GM21529 (cell line): ENCODE data around the gene PPP1R14C.

Source experiments
- ATAC-seq: cut with Tn5 transposase; IDR thresholded peaks from one replicate; pipeline ENCODE4 v1.9.1; 2021; ENCODE audit not compliant: unreplicated experiment

PPP1R14C gene

GRCh38 chr6:150269130-150269856 lies 126.4 kb downstream of the PPP1R14C start:
- ATAC-seq = no peak

- ATAC-seq = no peak
Measured at GRCh38 chr6:150269857-150270223, 127.0 kb downstream of the PPP1R14C start.

DNA sequence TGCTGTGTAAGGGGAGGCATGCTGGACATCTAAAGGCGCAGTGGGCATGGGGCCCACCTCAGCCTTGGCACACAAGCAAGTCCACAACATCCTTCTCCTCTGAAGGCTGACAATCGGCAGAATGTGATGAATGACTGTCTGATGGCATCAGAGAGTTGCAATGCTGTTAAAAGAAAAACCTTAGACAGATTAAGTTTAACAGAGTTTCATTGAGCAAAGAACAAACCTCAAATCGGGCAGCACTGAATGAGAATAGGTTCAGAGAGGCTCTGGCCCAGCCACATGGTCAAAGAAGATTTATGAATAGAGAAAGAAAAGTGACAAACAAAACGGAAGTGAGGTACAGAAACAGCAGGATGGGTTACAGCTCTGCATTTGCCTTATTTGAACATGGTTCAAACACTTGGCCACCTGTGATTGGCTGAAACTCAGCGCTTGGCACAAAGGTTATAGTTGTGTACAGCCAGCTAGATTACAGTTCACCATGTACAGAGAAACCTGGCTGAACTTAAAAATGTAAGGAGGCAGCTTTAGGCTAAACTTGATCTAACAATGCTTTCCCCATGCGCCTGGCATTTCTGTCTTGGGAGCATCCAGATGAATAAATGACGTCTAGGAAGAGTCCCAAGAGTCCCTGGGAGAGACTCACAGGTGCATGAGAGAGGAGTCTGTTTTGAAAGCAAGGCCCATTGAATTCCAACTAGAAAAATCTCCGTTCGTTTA lies 127.6 kb downstream of the PPP1R14C start:
- ATAC-seq = no peak

DNA sequence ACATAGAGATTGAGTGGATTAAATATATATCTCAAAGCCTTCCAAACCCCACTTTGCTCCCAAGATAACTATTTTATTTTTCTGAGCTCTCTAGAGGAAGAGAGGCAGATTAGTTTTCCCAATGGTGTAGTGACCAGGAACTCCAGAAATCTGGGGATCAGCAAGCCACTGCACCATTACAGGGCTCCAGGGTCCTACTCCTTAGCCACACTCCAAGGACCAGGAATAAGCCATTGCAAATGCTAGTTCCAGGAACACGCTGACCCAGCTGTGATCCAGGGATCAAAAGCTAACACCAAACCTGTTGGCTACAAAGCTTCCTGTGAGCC lies 128.3 kb downstream of the PPP1R14C start:
- no peak for ATAC-seq

GRCh38 chr6:150271501-150272263 lies 128.8 kb downstream of the PPP1R14C start:
- no peak for ATAC-seq

DNA sequence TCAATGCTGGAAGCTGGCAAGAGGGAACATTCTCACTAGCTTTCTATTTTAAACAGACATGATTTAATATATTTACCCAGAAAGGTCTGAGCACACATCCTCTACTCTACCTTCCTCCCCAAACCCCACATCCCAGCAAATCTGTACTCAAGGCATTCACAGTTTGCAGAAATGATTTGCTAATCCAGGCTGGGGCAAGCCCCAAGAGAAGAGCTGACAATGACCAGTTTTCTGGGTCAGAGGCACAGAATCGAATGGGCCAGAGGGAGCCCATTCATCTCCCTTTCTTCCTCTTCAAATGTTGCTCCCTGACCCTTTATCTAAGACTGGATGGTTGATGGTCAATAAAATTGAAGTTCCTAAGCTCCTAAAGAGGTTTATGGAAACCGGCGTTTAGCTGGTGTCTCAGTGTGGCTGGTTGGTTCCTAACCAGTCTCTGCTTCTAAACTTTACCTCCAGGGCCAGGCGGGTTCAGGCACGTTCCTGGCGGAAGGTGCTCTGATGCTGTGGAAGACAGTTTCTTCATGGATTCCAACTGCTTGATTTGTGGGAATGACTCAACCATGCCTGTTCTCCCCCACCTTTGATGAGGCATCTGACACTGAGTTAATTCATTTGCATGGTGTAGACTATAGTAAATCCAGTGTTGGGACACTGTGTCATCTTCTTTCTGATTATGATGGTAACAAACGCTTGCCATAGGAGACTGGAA lies 129.6 kb downstream of the PPP1R14C start:
- no peak for ATAC-seq

- no peak for ATAC-seq
Measured at GRCh38 chr6:150272976-150273315, 130.1 kb downstream of the PPP1R14C start.

GRCh38 chr6:150273457-150274309 lies 130.8 kb downstream of the PPP1R14C start:
- no peak for ATAC-seq

DNA sequence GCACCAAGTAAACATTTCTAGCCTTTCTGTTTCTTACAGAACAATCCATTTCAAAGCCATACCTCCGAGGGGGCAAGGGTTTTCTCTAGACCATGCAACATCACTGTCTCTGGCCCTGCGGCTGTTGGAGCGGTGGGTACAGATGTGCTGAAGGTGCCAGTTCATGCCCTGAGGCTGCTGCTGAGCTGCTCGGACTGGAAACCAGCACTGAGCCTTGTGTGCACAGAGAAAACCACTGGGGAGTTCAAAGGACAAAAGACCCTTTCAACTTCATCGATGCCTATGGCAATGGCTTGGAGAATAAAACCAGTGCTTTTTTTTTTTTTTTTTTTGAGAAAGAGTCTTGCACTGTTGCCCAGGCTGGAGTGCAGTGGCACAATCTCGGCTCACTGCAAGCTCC lies 132.6 kb downstream of the PPP1R14C start:
- no peak for ATAC-seq

- no peak for ATAC-seq
Measured at GRCh38 chr6:150276168-150276936, 133.5 kb downstream of the PPP1R14C start.

DNA sequence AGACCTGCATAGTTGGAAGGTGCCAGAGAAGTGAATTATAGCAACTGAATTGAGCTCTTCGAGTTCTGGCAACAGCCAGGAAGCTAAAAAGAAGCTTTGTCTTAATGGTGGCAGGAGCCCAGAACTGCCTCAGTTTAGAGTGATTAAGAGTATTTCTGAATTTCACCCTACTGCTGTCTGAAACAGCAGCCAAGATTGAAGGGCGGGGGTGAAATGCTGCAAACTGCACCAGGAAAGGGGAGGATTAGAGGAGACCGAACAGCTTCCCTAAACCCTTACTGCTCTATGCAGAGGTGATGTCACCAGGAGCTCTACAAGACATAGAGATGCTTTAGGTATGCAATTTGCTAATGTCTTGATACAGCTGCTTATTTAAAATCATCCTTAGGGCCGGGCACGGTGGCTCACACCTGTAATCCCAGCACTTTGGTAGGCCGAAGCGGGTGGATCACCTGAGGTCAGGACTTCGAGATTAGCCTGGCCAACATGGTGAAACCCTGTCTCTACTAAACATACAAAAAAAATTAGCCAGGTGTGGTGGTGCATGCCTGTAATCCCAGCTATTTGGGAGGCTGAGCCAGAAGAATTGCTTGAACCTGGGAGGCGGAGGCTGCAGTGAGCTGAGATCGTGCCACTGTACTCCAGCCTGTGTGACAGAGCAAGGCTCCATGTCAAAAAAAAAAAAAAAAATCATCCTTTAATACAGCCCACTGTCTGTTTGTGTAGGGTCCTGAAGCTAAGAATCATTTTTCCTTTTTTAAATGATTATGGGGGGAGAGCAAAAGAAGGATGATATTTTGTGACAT lies 134.3 kb downstream of the PPP1R14C start:
- ATAC-seq = no peak

DNA sequence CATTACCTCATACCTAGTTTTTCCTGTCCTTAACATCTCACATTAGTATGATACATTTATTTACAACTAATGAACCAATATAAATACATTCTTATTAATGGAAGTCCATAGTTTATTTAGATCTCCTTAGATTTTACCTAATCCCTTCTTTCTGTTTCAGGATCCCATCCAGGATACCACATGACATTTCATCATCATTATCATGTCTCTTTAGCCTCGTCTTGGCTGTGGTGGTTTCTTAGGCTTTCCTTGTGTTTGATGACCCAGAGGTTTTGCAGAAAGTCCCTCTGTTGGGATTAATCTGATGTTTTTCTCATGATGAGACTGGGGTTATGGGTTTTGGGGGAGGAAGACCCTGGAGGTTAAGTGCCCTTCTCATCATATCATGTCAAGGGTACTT lies 136.7 kb downstream of the PPP1R14C start:
- no peak for ATAC-seq

GRCh38 chr6:150280703-150281102 lies 137.9 kb downstream of the PPP1R14C start:
- no peak for ATAC-seq

- no peak for ATAC-seq
Measured at GRCh38 chr6:150281767-150282166, 138.9 kb downstream of the PPP1R14C start.

DNA sequence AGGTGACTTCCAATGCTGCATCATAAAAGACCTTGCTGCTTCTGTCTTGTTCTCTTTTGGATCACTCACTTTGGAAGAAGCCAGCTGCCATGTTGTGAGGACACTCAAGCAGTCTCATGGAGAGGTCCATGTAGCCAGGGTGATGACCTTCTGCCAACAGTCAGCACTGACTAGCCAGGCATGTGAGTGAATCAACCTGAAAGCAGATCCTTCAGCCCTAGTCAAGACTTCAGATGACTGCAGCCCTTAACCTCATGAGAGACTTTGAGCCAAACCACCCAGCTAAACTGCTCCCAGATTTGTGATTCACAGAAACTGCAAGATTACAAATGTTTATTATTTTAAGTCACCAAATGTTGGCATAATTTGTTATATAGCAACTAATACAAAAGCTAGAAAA lies 140.0 kb downstream of the PPP1R14C start:
- ATAC-seq = no peak

DNA sequence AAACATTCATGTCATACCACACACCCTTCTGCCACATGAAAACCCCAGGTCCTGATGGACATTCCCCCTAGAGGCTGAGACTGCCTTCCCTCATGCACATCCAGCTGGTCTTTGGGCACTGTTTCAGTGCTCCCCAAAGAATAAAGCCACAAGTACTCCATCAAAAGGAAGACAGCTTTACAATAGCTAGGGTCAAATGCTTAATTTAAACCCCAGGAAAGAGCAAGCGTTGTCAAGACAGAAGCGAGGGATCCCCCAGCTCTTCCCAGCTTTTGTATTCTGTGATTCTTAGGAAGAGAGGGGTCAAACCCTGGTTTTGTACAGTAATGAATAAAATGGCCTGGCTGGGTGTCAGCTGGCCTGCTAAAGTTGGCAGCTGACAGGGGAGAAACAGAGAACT lies 143.6 kb downstream of the PPP1R14C start:
- no peak for ATAC-seq

DNA sequence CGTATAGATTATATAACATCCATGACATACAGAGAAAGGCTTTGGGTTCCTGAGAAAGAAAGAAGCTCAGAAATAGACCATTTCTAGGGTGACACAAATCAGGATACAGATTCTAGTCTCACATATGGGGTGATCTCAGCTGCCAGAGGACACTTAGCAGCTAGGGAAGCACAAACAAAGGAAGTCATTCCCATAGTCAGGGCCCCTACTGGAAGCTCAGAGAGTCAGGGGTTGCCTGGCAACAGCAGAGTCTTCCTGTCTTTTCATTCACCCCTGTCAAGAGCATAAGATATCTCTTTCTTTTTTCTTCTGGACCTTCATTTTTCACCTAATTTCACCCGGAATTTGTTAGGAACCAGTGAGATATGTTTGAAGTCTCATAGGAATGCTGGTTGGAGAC lies 144.1 kb downstream of the PPP1R14C start:
- no peak for ATAC-seq

DNA sequence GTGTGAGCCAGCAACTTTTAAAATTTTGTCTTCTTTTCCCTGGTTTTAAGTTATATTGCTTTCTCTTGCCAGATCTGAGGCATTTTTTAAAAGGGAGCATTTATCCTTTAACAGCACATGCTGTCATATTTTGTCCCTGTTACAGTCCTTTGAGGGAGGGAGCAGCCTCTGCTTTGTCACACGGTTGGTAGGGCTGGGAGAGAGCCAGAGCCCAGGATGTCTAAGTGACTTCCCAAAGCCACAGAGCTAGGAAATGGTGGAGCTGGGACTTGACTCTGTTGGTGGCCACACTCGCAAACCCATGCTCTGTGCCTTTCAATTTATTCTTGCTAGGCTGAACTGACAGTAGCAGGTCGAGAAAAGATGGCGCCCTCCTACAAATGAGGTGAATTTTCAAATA lies 145.6 kb downstream of the PPP1R14C start:
- ATAC-seq = no peak

DNA sequence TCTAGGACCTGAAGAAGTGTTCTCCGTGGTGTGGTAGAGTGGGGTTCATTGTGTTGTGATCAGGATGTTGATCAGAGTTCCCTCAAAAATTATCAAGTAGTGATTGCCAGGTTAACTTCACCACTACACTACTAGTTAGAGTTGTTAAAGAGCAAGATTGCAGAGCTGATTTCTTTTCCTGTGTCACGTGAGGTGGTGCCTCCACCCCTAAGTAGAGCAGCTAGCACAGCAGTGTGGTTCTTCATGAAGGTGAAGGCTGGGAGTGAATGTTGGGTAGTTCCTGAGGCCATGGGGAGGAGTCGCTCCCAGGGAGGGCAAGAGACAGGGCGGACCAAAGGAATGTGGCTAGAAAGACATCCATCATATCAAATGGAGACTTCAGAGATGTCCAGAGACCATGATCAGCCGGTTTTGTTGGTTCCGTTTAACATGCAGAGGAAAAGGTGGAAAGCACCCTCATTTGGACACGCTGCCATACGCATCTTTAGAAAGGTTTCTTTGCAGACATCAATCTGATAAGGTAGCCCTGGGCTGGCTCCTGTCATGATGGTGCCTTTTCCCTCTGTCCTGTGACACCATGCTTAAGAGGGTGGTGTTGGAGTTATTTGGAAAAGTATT lies 146.7 kb downstream of the PPP1R14C start:
- no peak for ATAC-seq
